HepG2 (cell line): ENCODE measurements around the gene MTREX. TPM values are rescaled to one million over a fixed set of nuclear protein-coding genes. Genes with fewer than 3 reads are reported as not detected.

Experiments
- ATAC-seq: fragments of 200-7000 bp; cut with Tn5 transposase; 3 replicates; pipeline ENCODE4 v1.9.1; 2020; ENCODE audit warnings: mild to moderate bottlenecking, moderate library complexity
- BruUV-seq: library from RNA; stranded (reverse); fragments of 400-500 nt; replicated peaks from 2 replicates; lab custom pipeline; 2021; lab: Mats Ljungman, UMichigan
- CTCF ChIA-PET: fragments of 300-600 bp; formaldehyde crosslinking; extraction: SDS; loops from one replicate; lab custom pipeline; 2021; ENCODE audit warnings: low total read pairs, inconsistent platforms, low intra/inter-chr PET ratio; lab: Yijun Ruan, JAX
- POLR2A ChIA-PET: fragments of 350-600 bp; sonication (Branson Sonifier 250); formaldehyde crosslinking; loops from one replicate; lab custom pipeline; 2020; ENCODE audit warnings: antibody characterized with exemption, inconsistent platforms; lab: Yijun Ruan, JAX
- DNase-seq: peaks from one replicate; pipeline ENCODE4 v3.0.0-alpha.2; 2015; ENCODE audit warnings: low spot score
- FAIRE-seq: peaks from 3 replicates; lab custom pipeline; 2011; peaks lifted over from hg19 to GRCh38; lab: Jason Lieb, UNC
- H2AFZ ChIP-seq: one replicate; pipeline ENCODE4 v1.6.1; 2011; ENCODE audit warnings: low read length, inconsistent platforms
- H3K27ac ChIP-seq: fragments of 300-600 bp; 3 replicates; pipeline ENCODE4 v1.8.0; 2011; ENCODE audit warnings: mixed run types, mild to moderate bottlenecking, mixed read lengths, low read length, inconsistent platforms; ENCODE audit not compliant: insufficient read depth; ENCODE audit errors: extremely low read length
- H3K27me3 ChIP-seq, 2 experiments: fragments of 200-600 bp in 1 of 2; 2 replicates in 1 of 2; 3 replicates in 1 of 2; pipeline versions ENCODE4 v1.6.0 to v1.8.0; 2011; ENCODE audit warnings: low read length in 2 of 2, mild to moderate bottlenecking in 2 of 2, moderate library complexity in 2 of 2, inconsistent platforms in 1 of 2; ENCODE audit not compliant: insufficient read depth in 2 of 2, control insufficient read depth in 1 of 2
- H3K36me3 ChIP-seq, 2 experiments: fragments of 200-600 bp in 1 of 2; replicated peaks in 1 of 2; 2 replicates in 1 of 2; 3 replicates in 1 of 2; pipeline versions ENCODE4 v1.5.1 to v1.8.0; 2011; ENCODE audit warnings: low read length in 2 of 2, inconsistent platforms in 1 of 2; ENCODE audit not compliant: insufficient read depth in 2 of 2, control insufficient read depth in 1 of 2
- H3K4me1 ChIP-seq: 2 replicates; pipeline ENCODE4 v1.5.1; 2012; ENCODE audit warnings: low read length, inconsistent platforms; ENCODE audit not compliant: insufficient read depth
- H3K4me2 ChIP-seq: 2 replicates; pipeline ENCODE4 v1.6.0; 2011; ENCODE audit warnings: low read depth, low read length, inconsistent platforms
- H3K4me3 ChIP-seq, 3 experiments: fragments of 200-600 bp in 1 of 3; sonication (generic), shearing (Covaris generic) in 1 of 3; replicated peaks in 1 of 3; 2 replicates each; pipeline ENCODE4 v1.5.1; 2011 to 2016; ENCODE audit warnings: low read length in 3 of 3, inconsistent platforms in 2 of 3, low read depth in 2 of 3, mild to moderate bottlenecking in 2 of 3, control low read depth in 1 of 3, mixed read lengths in 1 of 3; ENCODE audit not compliant: insufficient read depth in 1 of 3
- H3K79me2 ChIP-seq: one replicate; pipeline ENCODE4 v1.6.1; 2011; ENCODE audit warnings: low read length, inconsistent platforms; ENCODE audit not compliant: insufficient read depth
- H3K9ac ChIP-seq: 2 replicates; pipeline ENCODE4 v1.6.0; 2011; ENCODE audit warnings: mild to moderate bottlenecking, low read depth, low read length, inconsistent platforms; ENCODE audit not compliant: insufficient read depth
- H3K9me3 ChIP-seq: 2 replicates; pipeline ENCODE4 v1.5.1; 2012; ENCODE audit warnings: mild to moderate bottlenecking, low read length
- H4K20me1 ChIP-seq: 2 replicates; pipeline ENCODE4 v1.6.0; 2011; ENCODE audit warnings: inconsistent platforms, mild to moderate bottlenecking, low read length, moderate library complexity; ENCODE audit not compliant: insufficient read depth
- BATF2 ChIP-seq: sonication (generic); formaldehyde crosslinking; IDR thresholded peaks from 2 replicates; pipeline ENCODE4 v1.8.0; 2022; ENCODE audit warnings: mild to moderate bottlenecking, missing genetic modification reagents, moderate library complexity
- HNF1A ChIP-seq, 2 experiments: sonication (generic) in 1 of 2; formaldehyde crosslinking in 1 of 2; IDR thresholded peaks; 2 replicates each; pipeline versions ENCODE4 v1.4.0 to v1.6.1; 2016 to 2020; ENCODE audit warnings: borderline replicate concordance in 1 of 2, low read depth in 1 of 2, mild to moderate bottlenecking in 1 of 2, missing genetic modification reagents in 1 of 2
- NR2F6 ChIP-seq, 2 experiments: IDR thresholded peaks; 2 replicates each; pipeline ENCODE4 v1.6.1; 2016; ENCODE audit warnings: antibody characterized with exemption in 1 of 2, mild to moderate bottlenecking in 1 of 2
- RELA ChIP-seq: sonication (generic); formaldehyde crosslinking; IDR thresholded peaks from 2 replicates; pipeline ENCODE4 v1.4.0; 2020; ENCODE audit warnings: missing genetic modification reagents
- TIGD3 ChIP-seq: sonication (generic); formaldehyde crosslinking; IDR thresholded peaks from 2 replicates; pipeline ENCODE4 v1.5.1; 2020; ENCODE audit warnings: mild to moderate bottlenecking, missing genetic modification reagents, borderline replicate concordance
- ZMAT3 ChIP-seq: sonication (generic); formaldehyde crosslinking; conservative IDR thresholded peaks from 2 replicates; pipeline ENCODE4 v1.7.0; 2021; ENCODE audit warnings: missing genetic modification reagents
- ZMYM2 ChIP-seq: sonication (generic); formaldehyde crosslinking; IDR thresholded peaks from 2 replicates; pipeline ENCODE4 v1.8.0; 2022; ENCODE audit warnings: mild to moderate bottlenecking, missing genetic modification reagents
- ZMYM3 ChIP-seq: sonication (generic); formaldehyde crosslinking; IDR thresholded peaks from 2 replicates; pipeline ENCODE4 v1.5.1; 2020; ENCODE audit warnings: mild to moderate bottlenecking, missing genetic modification reagents
- ZNF446 ChIP-seq: sonication (generic); formaldehyde crosslinking; IDR thresholded peaks from 2 replicates; pipeline ENCODE4 v1.5.0; 2020; ENCODE audit warnings: mild to moderate bottlenecking, missing genetic modification reagents
- ZNF605 ChIP-seq: sonication (generic); formaldehyde crosslinking; IDR thresholded peaks from 2 replicates; pipeline ENCODE4 v1.8.0; 2022; ENCODE audit warnings: mild to moderate bottlenecking, missing genetic modification reagents
- ZNF777 ChIP-seq: sonication (generic); formaldehyde crosslinking; IDR thresholded peaks from 2 replicates; pipeline ENCODE4 v1.4.0; 2020; ENCODE audit warnings: missing genetic modification reagents
- WGBS: methylation state at CpG from one replicate; pipeline ENCODE4 v1.1.6; 2017; ENCODE audit warnings: low lambda C conversion rate; 5-methylcytosine and 5-hydroxymethylcytosine counted together
- in situ Hi-C: cut with HindIII; loops from 2 replicates; pipeline ENCODE4 v1.10.0; 2017; ENCODE audit warnings: low pct_unique_long_range_greater_than_20kb; ENCODE audit not compliant: extremely low pct_ligation_motif_present
- intact Hi-C: fragments of 100-400 bp; cut with micrococcal nuclease; formaldehyde crosslinking; loops from one replicate; pipeline ENCODE4 v1.10.0; 2022; ENCODE audit not compliant: unreplicated experiment
- polyA plus RNA-seq, 8 experiments: library from polyadenylated mRNA; depleted of rRNA in 3 of 8; stranded (reverse) in 7 of 8; unstranded in 1 of 8; fragments of >200 nt; fragmentation: Illumina TruSeq in 4 of 8; extraction: Trizol in 4 of 8; gene quantifications; 2 replicates each; pipeline versions ENCODE4 v1.2.1 to v1.2.3, GENCODE V29; 2011 to 2016; ENCODE audit warnings: low read depth in 4 of 8, missing spikeins in 1 of 8, mixed read lengths in 1 of 8; ENCODE audit not compliant: insufficient read depth in 1 of 8
- total RNA-seq, 5 experiments: library from RNA; depleted of rRNA; stranded (reverse); fragments of >200 nt; fragmentation: Illumina TruSeq; extraction: Trizol; gene quantifications; 2 replicates each; pipeline ENCODE4 v1.2.3, GENCODE V29; 2016; ENCODE audit warnings: low read depth in 1 of 5
- TF ChIP-seq, protein P1 (sequence below): sonication (generic); formaldehyde crosslinking; IDR thresholded peaks from 2 replicates; pipeline ENCODE4 v1.5.0; 2020; ENCODE audit warnings: missing genetic modification reagents
- TF ChIP-seq, protein P2 (sequence below): sonication (generic); formaldehyde crosslinking; IDR thresholded peaks from 2 replicates; pipeline ENCODE4 v1.9.0; 2022; ENCODE audit warnings: missing genetic modification reagents, mild to moderate bottlenecking, borderline replicate concordance

The MTREX gene
- total and polyA plus RNA-seq, 2 of the 13 experiments (the other 11 are each of a cell fraction or from before 2014, with no cell fraction given) = 16.4 to 91.5 TPM

DNA sequence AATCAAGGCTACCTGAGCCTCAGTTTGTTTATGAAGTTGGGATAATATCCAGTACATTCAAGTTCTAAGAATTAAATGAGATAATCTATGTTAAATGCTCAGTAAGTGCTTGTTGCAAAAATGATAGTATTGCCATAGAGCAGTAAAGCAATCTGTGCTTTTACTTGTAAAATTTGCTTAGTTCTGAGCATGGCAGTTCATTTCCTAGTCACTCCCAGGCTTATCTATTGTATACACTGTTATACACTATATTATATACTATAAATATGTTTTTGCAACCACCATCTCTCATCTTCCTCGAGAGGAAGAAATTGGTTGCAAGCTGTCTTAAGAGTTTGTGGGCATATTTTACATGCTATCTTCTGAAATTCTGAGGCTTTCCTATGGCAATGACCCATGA lies 63.4 kb downstream of the MTREX start:
- in situ Hi-C loops = no loop called here
- Histone ChIP-seq H3K79me2 (no peaks in the 10 kb centered on the region), H3K4me1 (no peaks in the 10 kb centered on the region), H3K9me3 (no peaks in the 10 kb centered on the region; the same call in 1 of the 2 replicates), H3K4me2 (no peak overlapping the region), H3K27me3 (no peaks in the 10 kb centered on the region), H3K9ac (no peak overlapping the region), H3K4me3 (no peak overlapping the region), H4K20me1 (no peaks in the 10 kb centered on the region; the same call in 1 of the 2 replicates), H2AFZ (no peak overlapping the region), H3K36me3 (peaks cover 6 to 55% of the 10 kb centered on the region in 2 experiments; a peak in 4 of 5 replicates), H3K27ac (no peak overlapping the region)
- ATAC-seq (no peak), FAIRE-seq (no peak), DNase-seq (no peak)
- TF ChIP-seq BATF2 (CRISPR knock-in tag) (no peak), ZNF446 (no peak), RELA (CRISPR knock-in tag) (no peak), TIGD3 (CRISPR knock-in tag) (no peak), ZMAT3 (CRISPR knock-in tag) (no peak), ZNF605 (CRISPR knock-in tag) (no peak), ZMYM2 (CRISPR knock-in tag) (no peak), HNF1A (IDR thresholded peaks at IDR 0.05; ENCODE audit: low read depth) (no peak), HNF1A (CRISPR knock-in tag; IDR thresholded peaks at IDR 0.05; ENCODE audit: borderline replicate concordance) (no peak), NR2F6 (IDR thresholded peaks at IDR 0.05) (no peak), NR2F6 (CRISPR knock-in tag; IDR thresholded peaks at IDR 0.05) (no peak), ZMYM3 (CRISPR knock-in tag) (no peak), ZNF777 (CRISPR knock-in tag) (no peak)
- TF ChIP-seq, protein P1, sequence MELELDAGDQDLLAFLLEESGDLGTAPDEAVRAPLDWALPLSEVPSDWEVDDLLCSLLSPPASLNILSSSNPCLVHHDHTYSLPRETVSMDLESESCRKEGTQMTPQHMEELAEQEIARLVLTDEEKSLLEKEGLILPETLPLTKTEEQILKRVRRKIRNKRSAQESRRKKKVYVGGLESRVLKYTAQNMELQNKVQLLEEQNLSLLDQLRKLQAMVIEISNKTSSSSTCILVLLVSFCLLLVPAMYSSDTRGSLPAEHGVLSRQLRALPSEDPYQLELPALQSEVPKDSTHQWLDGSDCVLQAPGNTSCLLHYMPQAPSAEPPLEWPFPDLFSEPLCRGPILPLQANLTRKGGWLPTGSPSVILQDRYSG (CRISPR knock-in tag) = no peak
- TF ChIP-seq, protein P2, sequence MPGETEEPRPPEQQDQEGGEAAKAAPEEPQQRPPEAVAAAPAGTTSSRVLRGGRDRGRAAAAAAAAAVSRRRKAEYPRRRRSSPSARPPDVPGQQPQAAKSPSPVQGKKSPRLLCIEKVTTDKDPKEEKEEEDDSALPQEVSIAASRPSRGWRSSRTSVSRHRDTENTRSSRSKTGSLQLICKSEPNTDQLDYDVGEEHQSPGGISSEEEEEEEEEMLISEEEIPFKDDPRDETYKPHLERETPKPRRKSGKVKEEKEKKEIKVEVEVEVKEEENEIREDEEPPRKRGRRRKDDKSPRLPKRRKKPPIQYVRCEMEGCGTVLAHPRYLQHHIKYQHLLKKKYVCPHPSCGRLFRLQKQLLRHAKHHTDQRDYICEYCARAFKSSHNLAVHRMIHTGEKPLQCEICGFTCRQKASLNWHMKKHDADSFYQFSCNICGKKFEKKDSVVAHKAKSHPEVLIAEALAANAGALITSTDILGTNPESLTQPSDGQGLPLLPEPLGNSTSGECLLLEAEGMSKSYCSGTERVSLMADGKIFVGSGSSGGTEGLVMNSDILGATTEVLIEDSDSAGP = no peak
- ChIA-PET CTCF (no interaction called here), POLR2A (no interaction called here)
- no TSS peak for BruUV-seq
- 90% methylated on average over 1 of the region's 1 CpG for WGBS
- intact Hi-C loops = no loop called here
